Endodermal cell (in vitro differentiated cells): Measurements from ENCODE around the gene MYO15B. TPM values are rescaled to one million over a fixed set of nuclear protein-coding genes. Genes with fewer than 3 reads are reported as not detected.
"Not testable (repeated sequence)": the region's sequence is repeated elsewhere in the genome, so short reads cannot be mapped to it uniquely, and the experiment has no call there.

Experiments used
- DNase-seq: peaks from one replicate; pipeline ENCODE4 v3.0.0-alpha.2; 2017
- H3K27ac ChIP-seq: 2 replicates; pipeline ENCODE4 v1.5.1; 2013; ENCODE audit warnings: mild to moderate bottlenecking, low read depth, low read length, moderate library complexity
- H3K27me3 ChIP-seq: 2 replicates; pipeline ENCODE4 v1.6.1; 2013; ENCODE audit warnings: mild to moderate bottlenecking, low read length, moderate library complexity; ENCODE audit not compliant: insufficient read depth, control insufficient read depth, poor library complexity, severe bottlenecking
- H3K36me3 ChIP-seq: 2 replicates; pipeline ENCODE4 v1.7.0; 2013; ENCODE audit warnings: mild to moderate bottlenecking, low read length, moderate library complexity; ENCODE audit not compliant: control insufficient read depth, insufficient read depth
- H3K4me1 ChIP-seq: one replicate; pipeline ENCODE4 v1.7.0; 2013; ENCODE audit warnings: low read length; ENCODE audit not compliant: control insufficient read depth, insufficient read depth
- H3K4me3 ChIP-seq: 2 replicates; pipeline ENCODE4 v1.5.1; 2013; ENCODE audit warnings: mild to moderate bottlenecking, low read length, moderate library complexity
- H3K9ac ChIP-seq: 2 replicates; pipeline ENCODE4 v1.6.1; 2013; ENCODE audit warnings: mild to moderate bottlenecking, low read length, moderate library complexity; ENCODE audit not compliant: poor library complexity, severe bottlenecking; ENCODE audit errors: extremely low read depth
- H3K9me3 ChIP-seq: 2 replicates; pipeline ENCODE4 v1.6.1; 2013; ENCODE audit warnings: mild to moderate bottlenecking, low read length, moderate library complexity; ENCODE audit not compliant: control insufficient read depth
- H3K27ac Mint-ChIP-seq: 2 replicates; pipeline ENCODE4 v1.8.0; 2020; ENCODE audit warnings: mixed read lengths
- H3K27me3 Mint-ChIP-seq: 2 replicates; pipeline ENCODE4 v1.8.0; 2021; ENCODE audit warnings: mild to moderate bottlenecking, mixed read lengths; ENCODE audit not compliant: insufficient read depth
- H3K36me3 Mint-ChIP-seq: 2 replicates; pipeline ENCODE4 v1.8.0; 2020; ENCODE audit warnings: low read depth, mixed read lengths
- H3K4me1 Mint-ChIP-seq: 2 replicates; pipeline ENCODE4 v1.8.0; 2020; ENCODE audit warnings: mixed read lengths
- H3K4me3 Mint-ChIP-seq: 2 replicates; pipeline ENCODE4 v1.8.0; 2020; ENCODE audit warnings: mild to moderate bottlenecking, moderate library complexity, mixed read lengths
- H3K9me3 Mint-ChIP-seq: 2 replicates; pipeline ENCODE4 v1.8.0; 2020; ENCODE audit warnings: mild to moderate bottlenecking, mixed read lengths
- CTCF ChIP-seq: fragments of 200-600 bp; sonication (generic); conservative IDR thresholded peaks from 2 replicates; pipeline ENCODE4 v1.5.0; 2021; ENCODE audit warnings: antibody characterized with exemption, mild to moderate bottlenecking
- WGBS, 2 experiments: methylation state at CpG; one replicate each; pipeline versions ENCODE4 v1.1.5 to v1.1.7; 2013; ENCODE audit warnings: missing lambda C conversion rate in 2 of 2, mixed read lengths in 1 of 2; ENCODE audit not compliant: insufficient coverage in 1 of 2, insufficient read length in 1 of 2; 5-methylcytosine and 5-hydroxymethylcytosine counted together
- total RNA-seq, 2 donors: library from RNA; stranded (reverse); fragmentation: NEBNext Ultra II Directional in 1 of 2; extraction: Animal tissue kit (Norgen Biotek cat#: 25700) in 1 of 2; gene quantifications; 2 replicates in 1 of 2; 3 replicates in 1 of 2; pipeline ENCODE4 v1.2.1, GENCODE V29; 2021

The MYO15B gene
- total RNA-seq, 2 donors from 2014 or later, result 89.0 to 123 TPM

GRCh38 chr17:75636381-75637142, 49.0 kb downstream of the MYO15B start:
- Mint-ChIP-seq H3K27ac (no peak overlapping the region), H3K9me3 (no peaks in the 10 kb centered on the region), H3K4me3 (no peak overlapping the region), H3K4me1 (peaks cover 16% of the 10 kb centered on the region), H3K27me3 (no peaks in the 10 kb centered on the region), H3K36me3 (peaks cover 4% of the 10 kb centered on the region)
- Histone ChIP-seq H3K4me3 (no peak overlapping the region), H3K27ac (no peak overlapping the region), H3K36me3 (peaks cover 10% of the 10 kb centered on the region), H3K27me3 (no peaks in the 10 kb centered on the region), H3K4me1 (peaks cover 8% of the 10 kb centered on the region), H3K9ac (no peak overlapping the region), H3K9me3 (no peaks in the 10 kb centered on the region)
- no peak for TF ChIP-seq CTCF
- no peak for DNase-seq
- WGBS, 2 experiments, result 93% methylated on average over 15 to 19 of the region's 19 CpGs

GRCh38 chr17:75637143-75637538, 49.5 kb downstream of the MYO15B start:
- H3K27ac Mint-ChIP-seq, result no peak overlapping the region

GRCh38 chr17:75637551-75637950, 50.0 kb downstream of the MYO15B start:
- peaks cover 6% of the 10 kb centered on the region for H3K36me3 ChIP-seq
- no peak overlapping the region for H3K27ac ChIP-seq
- Mint-ChIP-seq H3K4me1 (peaks cover 16% of the 10 kb centered on the region), H3K36me3 (peaks cover 4% of the 10 kb centered on the region), H3K9me3 (no peaks in the 10 kb centered on the region), H3K27me3 (no peaks in the 10 kb centered on the region), H3K27ac (no peak overlapping the region), H3K4me3 (no peak overlapping the region)
- no peaks in the 10 kb centered on the region for H3K9me3 ChIP-seq
- TF ChIP-seq CTCF, result no peak
- H3K9ac ChIP-seq, result no peak overlapping the region
- no peak overlapping the region for H3K4me3 ChIP-seq
- no peak for DNase-seq
- H3K4me1 ChIP-seq, result peaks cover 8% of the 10 kb centered on the region
- H3K27me3 ChIP-seq, result no peaks in the 10 kb centered on the region
- WGBS, 2 experiments, result 93 to 100% methylated on average over 3 to 7 of the region's 7 CpGs

More at GRCh38 chr17:75637143-75637538, 49.5 kb downstream of the MYO15B start:
- Mint-ChIP-seq H3K4me1 (peaks cover 16% of the 10 kb centered on the region), H3K9me3 (no peaks in the 10 kb centered on the region), H3K4me3 (no peak overlapping the region), H3K27me3 (no peaks in the 10 kb centered on the region), H3K36me3 (peaks cover 4% of the 10 kb centered on the region)
- no peak for DNase-seq
- no peaks in the 10 kb centered on the region for H3K27me3 ChIP-seq
- 93 to 95% methylated on average over 11 to 13 of the region's 13 CpGs for whole genome bisulfite sequencing, 2 experiments
- no peaks in the 10 kb centered on the region for H3K9me3 ChIP-seq
- no peak for TF ChIP-seq CTCF
- H3K4me1 ChIP-seq, result peaks cover 8% of the 10 kb centered on the region
- no peak overlapping the region for H3K27ac ChIP-seq
- H3K4me3 ChIP-seq, result no peak overlapping the region
- no peak overlapping the region for H3K9ac ChIP-seq
- peaks cover 5% of the 10 kb centered on the region for H3K36me3 ChIP-seq

- not testable (repeated sequence) for H3K4me3 ChIP-seq, H3K9me3 ChIP-seq, H3K9me3 Mint-ChIP-seq, H3K27ac ChIP-seq, H3K9ac ChIP-seq, H3K36me3 Mint-ChIP-seq, H3K27me3 ChIP-seq, H3K36me3 ChIP-seq, H3K27me3 Mint-ChIP-seq, H3K4me1 ChIP-seq, DNase-seq, H3K4me3 Mint-ChIP-seq, H3K27ac Mint-ChIP-seq
- H3K4me1 Mint-ChIP-seq, result peaks cover 16% of the 10 kb centered on the region
- 91 to 94% methylated on average over 8 to 12 of the region's 12 CpGs for WGBS, 2 experiments
Observed at GRCh38 chr17:75638039-75638438, 50.4 kb downstream of the MYO15B start.
